RWPE2 (cell line): ENCODE data around the gene NOP56.
"Not testable (repeated sequence)": the region's sequence is repeated elsewhere in the genome, so short reads cannot be mapped to it uniquely, and the experiment has no call there.

Experiments used
- ATAC-seq: fragments of 200-7000 bp; cut with Tn5 transposase; 3 replicates; pipeline ENCODE4 v1.9.1; 2021; ENCODE audit warnings: low read depth
- DNase-seq: peaks from one replicate; pipeline ENCODE4 v3.0.0-alpha.2; 2020; ENCODE audit warnings: low spot score
- H3K27ac ChIP-seq: fragments of 450-650 bp; 2 replicates; pipeline ENCODE4 v1.5.1; 2017; ENCODE audit warnings: mild to moderate bottlenecking; ENCODE audit not compliant: poor library complexity, severe bottlenecking
- H3K27me3 ChIP-seq: fragments of 250-450 bp; sonication (Bioruptor Pico); 2 replicates; pipeline ENCODE4 v1.5.1; 2021; ENCODE audit warnings: mild to moderate bottlenecking, moderate library complexity; ENCODE audit not compliant: insufficient read depth, poor library complexity, severe bottlenecking
- H3K36me3 ChIP-seq: fragments of 250-450 bp; sonication (Bioruptor Pico); 2 replicates; pipeline ENCODE4 v1.5.1; 2020; ENCODE audit warnings: low read depth, mild to moderate bottlenecking, moderate library complexity
- H3K4me1 ChIP-seq: fragments of 250-450 bp; sonication (Bioruptor Pico); 2 replicates; pipeline ENCODE4 v1.5.1; 2021; ENCODE audit warnings: mild to moderate bottlenecking, moderate library complexity; ENCODE audit not compliant: insufficient read depth, poor library complexity, severe bottlenecking
- H3K4me3 ChIP-seq: fragments of 250-450 bp; sonication (Bioruptor Pico); 2 replicates; pipeline ENCODE4 v1.5.1; 2021; ENCODE audit warnings: mild to moderate bottlenecking, moderate library complexity; ENCODE audit not compliant: severe bottlenecking
- H3K9me3 ChIP-seq: fragments of 250-450 bp; sonication (Bioruptor Pico); 2 replicates; pipeline ENCODE4 v1.5.1; 2021; ENCODE audit warnings: mild to moderate bottlenecking, moderate library complexity; ENCODE audit not compliant: severe bottlenecking
- TF ChIP-seq, protein P1 (sequence below): fragments of 450-650 bp; IDR thresholded peaks from one replicate; pipeline ENCODE4 v1.5.1; 2017; ENCODE audit warnings: mild to moderate bottlenecking, moderate library complexity; ENCODE audit not compliant: poor library complexity, severe bottlenecking

The NOP56 gene

GRCh38 chr20:2673453-2673852, 21.0 kb downstream of the NOP56 start:
- Histone ChIP-seq H3K9me3 (no peaks in the 10 kb centered on the region), H3K36me3 (no peaks in the 10 kb centered on the region), H3K27ac (no peak overlapping the region), H3K4me3 (no peak overlapping the region), H3K4me1 (no peaks in the 10 kb centered on the region), H3K27me3 (no peaks in the 10 kb centered on the region)
- TF ChIP-seq, protein P1, sequence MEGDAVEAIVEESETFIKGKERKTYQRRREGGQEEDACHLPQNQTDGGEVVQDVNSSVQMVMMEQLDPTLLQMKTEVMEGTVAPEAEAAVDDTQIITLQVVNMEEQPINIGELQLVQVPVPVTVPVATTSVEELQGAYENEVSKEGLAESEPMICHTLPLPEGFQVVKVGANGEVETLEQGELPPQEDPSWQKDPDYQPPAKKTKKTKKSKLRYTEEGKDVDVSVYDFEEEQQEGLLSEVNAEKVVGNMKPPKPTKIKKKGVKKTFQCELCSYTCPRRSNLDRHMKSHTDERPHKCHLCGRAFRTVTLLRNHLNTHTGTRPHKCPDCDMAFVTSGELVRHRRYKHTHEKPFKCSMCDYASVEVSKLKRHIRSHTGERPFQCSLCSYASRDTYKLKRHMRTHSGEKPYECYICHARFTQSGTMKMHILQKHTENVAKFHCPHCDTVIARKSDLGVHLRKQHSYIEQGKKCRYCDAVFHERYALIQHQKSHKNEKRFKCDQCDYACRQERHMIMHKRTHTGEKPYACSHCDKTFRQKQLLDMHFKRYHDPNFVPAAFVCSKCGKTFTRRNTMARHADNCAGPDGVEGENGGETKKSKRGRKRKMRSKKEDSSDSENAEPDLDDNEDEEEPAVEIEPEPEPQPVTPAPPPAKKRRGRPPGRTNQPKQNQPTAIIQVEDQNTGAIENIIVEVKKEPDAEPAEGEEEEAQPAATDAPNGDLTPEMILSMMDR = no peak
- ATAC-seq (no peak), DNase-seq (no peak)

- Histone ChIP-seq H3K4me3 (no peak overlapping the region), H3K27me3 (peaks cover 8% of the 10 kb centered on the region), H3K27ac (no peak overlapping the region), H3K4me1 (no peaks in the 10 kb centered on the region), H3K36me3 (no peaks in the 10 kb centered on the region), H3K9me3 (no peaks in the 10 kb centered on the region)
- ATAC-seq (no peak), DNase-seq (no peak)
- TF ChIP-seq, protein P1 = no peak
Observed at GRCh38 chr20:2680046-2680445, 27.6 kb downstream of the NOP56 start.

- not testable (repeated sequence) for H3K4me3 ChIP-seq, ATAC-seq, H3K36me3 ChIP-seq, H3K4me1 ChIP-seq, H3K9me3 ChIP-seq, H3K27ac ChIP-seq, DNase-seq, H3K27me3 ChIP-seq
Observed at GRCh38 chr20:2682040-2682439, 29.6 kb downstream of the NOP56 start.

- H3K27me3 ChIP-seq, H3K4me1 ChIP-seq, H3K4me3 ChIP-seq, DNase-seq, ATAC-seq, H3K9me3 ChIP-seq, H3K27ac ChIP-seq, H3K36me3 ChIP-seq: not testable (repeated sequence)
Observed at GRCh38 chr20:2684817-2685216, 32.4 kb downstream of the NOP56 start.

DNA sequence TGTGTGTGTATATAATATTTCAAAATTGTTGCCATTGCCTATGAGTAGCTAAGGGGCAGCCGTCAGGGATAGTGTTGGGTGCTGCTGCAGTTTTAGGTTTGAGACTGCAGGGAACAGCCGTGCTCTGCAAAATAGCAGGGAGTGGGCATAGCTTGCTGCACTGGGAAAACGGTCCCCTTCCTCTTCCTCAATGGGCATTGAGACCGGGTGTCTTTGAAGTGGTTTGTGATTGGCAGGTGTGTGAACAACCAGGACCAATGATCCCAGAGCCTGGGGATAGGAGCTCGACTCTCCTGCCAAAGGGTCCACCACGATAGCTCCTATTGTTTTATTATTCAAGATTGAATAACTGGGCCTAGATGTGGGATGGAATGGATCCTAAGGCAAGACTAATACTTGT, 35.1 kb downstream of the NOP56 start:
- no peak for ATAC-seq
- Histone ChIP-seq H3K4me1 (no peaks in the 10 kb centered on the region), H3K36me3 (no peaks in the 10 kb centered on the region), H3K27me3 (peaks cover 9% of the 10 kb centered on the region), H3K9me3 (no peaks in the 10 kb centered on the region), H3K4me3 (no peak overlapping the region), H3K27ac (no peak overlapping the region)
- TF ChIP-seq, protein P1 = no peak
- DNase-seq = no peak

GRCh38 chr20:2688041-2688591, 35.7 kb downstream of the NOP56 start:
- Histone ChIP-seq H3K4me3 (no peak overlapping the region), H3K36me3 (no peaks in the 10 kb centered on the region), H3K4me1 (no peaks in the 10 kb centered on the region), H3K27ac (no peak overlapping the region), H3K9me3 (no peaks in the 10 kb centered on the region), H3K27me3 (peaks cover 9% of the 10 kb centered on the region)
- no peak for ATAC-seq
- TF ChIP-seq, protein P1 = peak; percentile 40
- DNase-seq = no peak
